ENCODE measurements around the gene EYS.

DNA sequence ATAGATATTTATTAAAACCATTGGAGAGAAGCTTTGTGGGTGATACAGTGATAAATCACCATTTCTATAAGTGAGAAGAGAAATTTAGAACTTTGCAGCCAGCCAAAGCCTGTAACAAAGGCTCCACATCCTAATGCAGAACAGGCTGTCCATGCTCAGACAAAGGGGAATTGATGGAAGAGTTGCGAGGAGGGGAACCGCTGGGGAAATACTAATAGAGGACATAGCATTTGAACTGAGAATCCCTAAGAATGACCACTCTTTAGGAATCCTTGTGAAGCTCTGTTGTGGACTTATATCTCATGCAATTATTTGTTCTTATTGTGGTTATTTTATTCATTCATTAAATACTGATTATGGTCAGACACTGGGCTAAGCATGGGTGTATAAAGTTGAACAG, 1903.7 kb downstream of the EYS start:
- TF ChIP-seq, protein P1, sequence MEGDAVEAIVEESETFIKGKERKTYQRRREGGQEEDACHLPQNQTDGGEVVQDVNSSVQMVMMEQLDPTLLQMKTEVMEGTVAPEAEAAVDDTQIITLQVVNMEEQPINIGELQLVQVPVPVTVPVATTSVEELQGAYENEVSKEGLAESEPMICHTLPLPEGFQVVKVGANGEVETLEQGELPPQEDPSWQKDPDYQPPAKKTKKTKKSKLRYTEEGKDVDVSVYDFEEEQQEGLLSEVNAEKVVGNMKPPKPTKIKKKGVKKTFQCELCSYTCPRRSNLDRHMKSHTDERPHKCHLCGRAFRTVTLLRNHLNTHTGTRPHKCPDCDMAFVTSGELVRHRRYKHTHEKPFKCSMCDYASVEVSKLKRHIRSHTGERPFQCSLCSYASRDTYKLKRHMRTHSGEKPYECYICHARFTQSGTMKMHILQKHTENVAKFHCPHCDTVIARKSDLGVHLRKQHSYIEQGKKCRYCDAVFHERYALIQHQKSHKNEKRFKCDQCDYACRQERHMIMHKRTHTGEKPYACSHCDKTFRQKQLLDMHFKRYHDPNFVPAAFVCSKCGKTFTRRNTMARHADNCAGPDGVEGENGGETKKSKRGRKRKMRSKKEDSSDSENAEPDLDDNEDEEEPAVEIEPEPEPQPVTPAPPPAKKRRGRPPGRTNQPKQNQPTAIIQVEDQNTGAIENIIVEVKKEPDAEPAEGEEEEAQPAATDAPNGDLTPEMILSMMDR (IDR thresholded peaks at IDR 0.05), result no peak
- TF ChIP-seq POLR2AphosphoS5 (IDR thresholded peaks at IDR 0.05) (no peak), POLR2A (IDR thresholded peaks at IDR 0.05) (no peak), EP300 (IDR thresholded peaks at IDR 0.05) (no peak)

All from gastroesophageal sphincter (tissue), 3 donors.